Mesangial cell (primary cell): ENCODE measurements around the gene IL2. TPM values are rescaled to one million over a fixed set of nuclear protein-coding genes. Genes with fewer than 3 reads are reported as not detected.

Experiments used
- total RNA-seq: library from RNA; depleted of rRNA; stranded (reverse); fragments of >200 nt; gene quantifications from 2 replicates; pipeline ENCODE4 v1.2.3, GENCODE V29; 2015

The IL2 gene
- total RNA-seq = not detected in 2 replicates

DNA sequence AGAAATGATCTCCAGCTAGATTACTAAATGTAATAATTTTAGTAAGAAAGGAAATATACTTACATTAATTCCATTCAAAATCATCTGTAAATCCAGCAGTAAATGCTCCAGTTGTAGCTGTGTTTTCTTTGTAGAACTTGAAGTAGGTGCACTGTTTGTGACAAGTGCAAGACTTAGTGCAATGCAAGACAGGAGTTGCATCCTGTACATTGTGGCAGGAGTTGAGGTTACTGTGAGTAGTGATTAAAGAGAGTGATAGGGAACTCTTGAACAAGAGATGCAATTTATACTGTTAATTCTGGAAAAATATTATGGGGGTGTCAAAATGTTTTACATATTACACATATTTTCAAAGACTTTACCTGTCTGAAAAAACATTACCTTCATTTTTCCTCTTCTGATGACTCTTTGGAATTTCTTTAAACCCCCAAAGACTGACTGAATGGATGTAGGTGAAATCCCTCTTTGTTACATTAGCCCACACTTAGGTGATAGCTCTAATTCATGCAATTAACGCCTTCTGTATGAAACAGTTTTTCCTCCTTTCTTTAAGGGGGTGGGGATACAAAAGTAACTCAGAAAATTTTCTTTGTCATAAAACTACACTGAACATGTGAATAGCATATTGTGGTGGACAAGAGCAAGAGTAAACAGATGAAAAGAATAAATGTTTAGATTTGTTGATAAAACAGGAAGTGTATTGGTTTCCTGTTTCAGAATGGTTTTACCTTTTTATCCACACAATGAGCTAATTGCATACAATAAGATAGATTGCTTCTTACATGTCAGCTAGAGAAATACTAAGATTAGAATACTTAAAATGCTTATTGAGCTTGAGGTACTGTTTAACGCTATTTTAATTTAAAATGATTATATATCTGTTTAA lies at the start of gene IL2:
TSS of gene IL2 (minus strand) at position 495 of the 886 bp plus-strand sequence. CDS start at position 210, 285 bp downstream.

Other genes with a start within 250 kb of the IL2 start
- gene ADAD1, start 77.7 kb downstream of the IL2 start, total RNA-seq = not detected in 2 replicates
- not detected in 2 replicates for gene IL21, start 164.3 kb upstream of the IL2 start, total RNA-seq